Measurements from ENCODE around the gene TTC28.
"Not testable (repeated sequence)": the region's sequence is repeated elsewhere in the genome, so short reads cannot be mapped to it uniquely, and the experiment has no call there.

TTC28 gene

DNA sequence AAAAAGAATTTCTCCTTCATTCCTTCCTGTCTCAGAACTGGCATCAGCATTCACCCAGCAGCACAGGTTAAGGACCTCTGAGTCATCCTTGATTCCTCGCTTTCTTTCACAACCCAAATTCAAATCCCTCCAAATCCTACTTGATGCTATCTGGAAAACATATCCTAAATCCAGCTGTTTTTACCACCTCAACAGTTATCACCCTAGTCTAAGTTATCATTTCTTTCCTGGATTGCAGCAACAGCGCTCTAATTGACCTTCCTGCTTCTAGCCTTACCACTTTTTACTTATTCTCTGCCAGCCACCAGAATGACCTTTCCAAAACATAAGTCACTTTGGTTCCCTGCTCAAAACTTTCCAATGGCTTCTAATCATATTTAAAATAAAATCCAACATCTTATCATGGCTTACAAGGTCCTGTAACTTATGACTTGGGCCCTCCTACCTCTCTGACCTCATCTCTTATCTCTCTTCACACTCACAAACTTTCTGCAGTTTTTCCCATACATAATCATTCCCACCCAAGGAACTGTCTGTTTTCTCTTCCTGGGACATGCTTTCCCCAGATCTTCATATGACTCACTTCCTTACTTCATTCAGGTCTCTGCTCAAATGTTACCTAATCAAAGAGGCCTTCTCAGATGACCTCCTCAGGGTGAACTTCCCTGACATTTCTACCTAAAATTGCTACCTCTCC, 119.4 kb downstream of the TTC28 start:
- DNase-seq (ENCODE audit: low read depth): peak; percentile 11

DNA sequence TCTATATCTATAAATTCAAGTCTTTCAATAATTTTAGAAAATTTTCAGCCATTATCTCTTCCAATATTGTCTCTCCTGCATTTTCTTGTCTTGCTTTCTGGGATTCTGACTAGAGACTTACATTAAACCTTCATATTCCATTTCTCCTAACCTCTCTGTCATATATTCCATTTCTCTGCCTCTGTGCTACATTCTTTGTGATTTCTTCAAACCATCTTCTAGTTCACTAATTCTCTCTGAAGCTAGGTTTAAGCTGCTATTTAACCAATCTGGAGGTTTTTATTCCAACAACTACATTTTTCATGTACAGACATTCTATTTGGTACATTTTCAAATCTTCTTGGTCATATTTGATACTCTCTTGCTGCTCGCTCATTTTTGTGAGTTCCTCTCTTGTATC, 122.5 kb downstream of the TTC28 start:
- DNase-seq (ENCODE audit: low read depth): no peak

DNA sequence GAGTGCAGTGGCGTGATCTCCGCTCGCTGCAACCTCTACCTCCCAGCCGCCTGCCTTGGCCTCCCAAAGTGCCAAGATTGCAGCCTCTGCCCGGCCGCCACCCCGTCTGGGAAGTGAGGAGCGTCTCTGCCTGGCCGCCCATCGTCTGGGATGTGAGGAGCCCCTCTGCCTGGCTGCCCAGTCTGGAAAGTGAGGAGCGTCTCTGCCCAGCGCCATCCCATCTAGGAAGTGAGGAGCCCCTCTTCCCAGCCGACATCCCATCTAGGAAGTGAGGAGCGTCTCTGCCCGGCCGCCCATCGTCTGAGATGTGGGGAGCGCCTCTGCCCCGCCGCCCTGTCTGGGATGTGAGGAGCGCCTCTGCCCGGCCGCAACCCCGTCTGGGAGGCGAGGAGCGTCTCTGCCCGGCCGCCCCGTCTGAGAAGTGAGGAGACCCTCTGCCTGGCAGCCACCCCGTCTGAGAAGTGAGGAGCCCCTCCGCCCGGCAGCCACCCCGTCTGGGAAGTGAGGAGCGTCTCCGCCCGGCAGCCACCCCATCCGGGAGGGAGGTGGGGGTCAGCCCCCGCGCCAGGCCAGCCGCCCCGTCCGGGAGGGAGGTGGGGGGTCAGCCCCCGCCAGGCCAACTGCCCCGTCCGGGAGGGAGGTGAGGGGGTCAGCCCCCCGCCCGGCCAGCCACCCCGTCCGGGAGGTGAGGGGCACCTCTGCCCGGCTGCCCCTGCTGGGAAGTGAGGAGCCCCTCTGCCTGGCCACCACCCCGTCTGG, 126.4 kb downstream of the TTC28 start:
- DNase-seq (ENCODE audit: low read depth): not testable (repeated sequence)

DNA sequence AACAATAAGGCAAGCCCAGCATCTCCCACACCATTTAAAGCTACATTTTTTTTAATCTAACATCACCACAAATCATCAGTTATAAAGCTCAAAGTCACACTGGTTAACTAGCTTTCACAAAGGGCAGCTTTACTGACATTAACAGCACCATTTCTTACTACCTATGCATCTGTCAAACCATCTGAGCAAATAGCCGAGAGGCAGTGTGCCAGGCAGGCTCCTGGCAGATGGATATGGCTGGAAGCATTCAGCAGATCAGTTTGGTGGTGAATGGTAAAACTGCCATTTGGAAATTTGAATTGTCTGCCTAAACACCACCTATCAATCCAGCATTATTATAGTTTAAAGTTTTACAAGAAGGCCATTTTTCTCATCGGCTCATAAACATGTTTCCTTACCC, 131.2 kb downstream of the TTC28 start:
- no peak for DNase-seq (ENCODE audit: low read depth)

DNA sequence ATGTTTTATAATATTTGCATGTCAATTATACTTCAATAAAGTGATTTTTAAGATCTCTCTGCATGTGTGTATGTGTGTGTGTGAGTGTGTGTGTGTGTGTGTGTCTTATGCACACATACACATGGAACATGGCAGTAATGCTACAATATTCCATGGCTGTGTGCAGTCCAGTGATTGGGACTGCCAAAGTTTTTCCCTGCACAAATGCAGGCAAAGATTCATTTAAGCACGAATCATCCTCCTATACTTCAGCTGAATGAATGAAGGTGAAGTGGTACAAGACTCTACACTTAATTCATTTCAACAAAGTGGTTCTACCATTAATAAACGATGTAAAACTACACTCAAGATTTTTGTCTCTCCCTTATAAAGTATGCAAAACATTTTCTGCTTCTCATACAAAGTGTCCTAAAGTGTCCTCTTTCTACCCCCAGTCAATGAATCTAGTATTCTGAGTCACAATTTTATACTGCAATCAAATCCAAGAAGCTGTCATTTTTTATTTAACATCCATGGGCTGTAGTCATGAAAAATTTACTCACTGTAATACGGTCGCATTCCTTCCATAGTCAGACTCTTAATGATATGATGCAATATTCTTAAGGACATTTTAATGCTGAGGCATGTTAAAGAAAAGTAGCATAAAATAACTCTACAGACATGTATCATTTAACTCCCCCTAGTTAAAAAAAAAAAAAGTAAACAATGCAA, 132.4 kb downstream of the TTC28 start:
- DNase-seq (ENCODE audit: low read depth): peak; percentile 73

DNA sequence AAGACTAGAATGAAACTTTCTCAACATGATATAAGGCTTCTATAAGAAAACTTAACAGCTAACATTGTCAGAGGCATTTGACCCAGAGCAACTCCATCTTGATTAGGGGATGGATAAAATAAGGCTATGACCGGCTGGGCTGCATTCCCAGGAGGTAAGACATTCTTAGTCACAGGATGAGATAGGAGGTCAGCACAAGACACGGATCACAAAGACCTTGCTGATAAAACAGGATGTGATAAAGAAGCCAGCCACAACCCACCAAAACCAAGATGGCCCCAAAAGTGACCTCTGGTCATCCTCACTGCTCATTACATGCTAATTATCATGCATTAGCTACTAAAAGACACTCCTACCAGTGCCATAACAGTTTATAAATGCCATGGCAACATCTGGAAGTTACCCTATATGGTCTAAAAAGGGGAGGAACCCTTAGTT, 135.2 kb downstream of the TTC28 start:
- DNase-seq (ENCODE audit: low read depth): no peak

DNA sequence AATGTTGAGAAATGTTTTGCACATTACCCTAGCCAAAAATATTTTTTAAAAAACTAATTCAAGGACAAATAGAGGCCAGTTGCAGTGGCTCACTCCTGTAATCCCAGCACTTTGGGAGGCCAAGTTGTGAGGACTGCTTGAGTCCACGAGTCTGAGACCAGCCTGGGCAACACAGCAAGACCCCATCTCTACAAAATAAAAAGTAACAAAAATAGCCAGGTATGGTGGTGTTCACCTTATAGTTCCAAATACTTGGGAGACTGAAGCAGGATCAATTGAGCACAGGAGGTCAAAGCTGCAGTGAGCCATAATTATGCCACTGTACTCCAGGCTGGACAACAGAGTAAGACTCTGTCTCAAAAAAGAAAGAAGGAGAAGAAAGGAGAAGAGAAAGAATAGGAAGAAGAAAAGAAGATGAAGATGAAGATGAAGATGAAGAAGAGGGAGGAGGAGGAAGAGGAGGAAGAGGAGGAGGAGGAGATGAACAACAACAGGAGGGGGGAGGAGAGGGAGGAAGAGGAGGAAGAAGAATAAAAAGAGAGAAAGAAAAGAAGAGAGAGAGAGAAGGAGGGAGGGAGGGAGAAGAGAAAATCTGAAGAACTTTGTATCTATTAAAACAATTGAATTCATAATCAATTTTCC, 136.5 kb downstream of the TTC28 start:
- DNase-seq (ENCODE audit: low read depth): no peak

DNA sequence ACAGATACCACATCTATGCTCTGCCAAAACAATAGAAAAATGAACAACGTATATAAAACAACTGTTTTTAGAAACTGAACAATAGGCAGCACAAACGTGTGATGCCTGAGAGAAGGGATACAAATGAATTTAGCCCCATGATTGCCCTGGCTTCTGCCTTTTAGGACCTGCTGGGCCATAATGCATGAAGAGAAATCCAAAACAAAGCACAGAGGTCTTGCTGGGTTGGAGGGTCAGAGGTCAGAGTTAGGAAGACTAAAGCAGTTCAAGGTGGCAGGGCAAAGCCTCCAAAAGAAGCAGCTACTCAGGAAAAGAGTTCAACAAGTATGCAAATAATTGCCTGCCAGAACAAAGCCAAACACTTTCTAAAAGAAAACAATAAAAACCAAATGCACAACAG, 138.5 kb downstream of the TTC28 start:
- no peak for DNase-seq (ENCODE audit: low read depth)

DNA sequence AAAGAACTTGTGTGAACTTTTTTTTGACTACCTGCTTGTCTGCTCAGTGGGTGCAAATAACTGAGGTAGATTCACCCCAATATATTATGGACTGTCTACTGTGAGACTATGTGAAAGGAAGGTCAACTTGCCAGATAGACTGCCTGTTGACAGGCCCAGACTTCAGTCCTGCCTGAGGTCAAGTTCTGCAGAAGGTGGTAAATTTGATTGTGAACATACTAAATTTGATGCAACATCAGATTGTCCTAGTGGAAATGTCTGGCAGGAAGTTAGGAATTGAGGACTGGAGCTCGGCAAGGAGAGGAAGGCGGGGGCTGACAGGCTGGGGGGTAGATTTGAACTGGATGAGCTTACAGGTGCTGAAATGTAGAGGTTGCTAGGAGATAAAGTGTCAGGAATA, 140.7 kb downstream of the TTC28 start:
- DNase-seq (ENCODE audit: low read depth): no peak

DNA sequence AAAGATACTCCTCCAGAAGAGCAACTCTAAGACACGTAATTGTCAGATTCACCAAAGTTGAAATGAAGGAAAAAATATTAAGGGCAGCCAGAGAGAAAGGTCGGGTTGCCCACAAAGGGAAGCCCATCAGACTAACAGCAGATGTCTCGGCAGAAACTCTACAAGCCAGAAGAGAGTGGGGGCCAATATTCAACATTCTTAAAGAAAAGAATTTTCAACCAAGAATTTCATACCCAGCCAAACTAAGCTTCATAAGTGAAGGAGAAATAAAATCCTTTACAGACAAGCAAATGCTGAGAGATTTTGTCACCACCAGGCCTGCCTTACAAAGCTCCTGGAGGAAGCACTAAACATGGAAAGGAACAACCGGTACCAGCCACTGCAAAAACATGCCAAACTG, 149.1 kb downstream of the TTC28 start:
- DNase-seq (ENCODE audit: low read depth): not testable (repeated sequence)

DNA sequence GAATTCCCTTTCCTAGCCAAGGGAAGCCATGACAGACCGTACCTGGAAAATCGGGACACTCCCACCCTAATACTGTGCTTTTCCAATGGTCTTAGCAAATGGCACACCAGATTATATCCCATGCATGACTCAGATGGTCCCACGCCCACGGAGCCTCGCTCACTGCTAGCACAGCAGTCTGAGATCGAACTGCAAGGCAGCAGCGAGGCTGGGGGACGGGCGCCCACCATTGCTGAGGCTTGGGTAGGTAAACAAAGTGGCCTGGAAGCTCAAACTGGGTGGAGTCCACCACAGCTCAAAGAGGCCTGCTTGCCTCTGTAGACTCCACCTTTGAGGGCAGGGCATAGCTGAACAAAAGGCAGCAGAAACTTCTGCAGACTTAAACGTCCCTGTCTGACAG, 150.5 kb downstream of the TTC28 start:
- not testable (repeated sequence) for DNase-seq (ENCODE audit: low read depth)

DNA sequence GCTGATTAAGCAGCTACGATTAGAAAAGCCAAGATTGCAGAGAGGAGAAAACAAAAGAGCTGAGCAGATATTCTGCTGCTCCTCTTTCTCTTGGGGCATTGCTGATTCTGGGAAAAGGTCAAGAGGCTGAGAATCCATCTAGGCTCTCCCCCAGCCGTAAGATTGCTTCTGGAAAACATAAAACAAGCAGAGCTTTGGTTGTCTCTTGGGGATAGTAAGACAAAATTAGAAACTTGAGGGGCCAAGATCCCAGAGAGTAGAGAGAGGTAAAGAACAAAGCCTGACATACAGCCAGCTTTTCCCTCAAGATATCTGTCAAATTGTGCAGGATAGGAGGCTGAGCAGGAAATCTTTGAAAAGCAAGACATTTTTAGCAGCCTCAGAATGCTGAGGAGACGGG, 158.2 kb downstream of the TTC28 start:
- DNase-seq (ENCODE audit: low read depth): no peak

DNA sequence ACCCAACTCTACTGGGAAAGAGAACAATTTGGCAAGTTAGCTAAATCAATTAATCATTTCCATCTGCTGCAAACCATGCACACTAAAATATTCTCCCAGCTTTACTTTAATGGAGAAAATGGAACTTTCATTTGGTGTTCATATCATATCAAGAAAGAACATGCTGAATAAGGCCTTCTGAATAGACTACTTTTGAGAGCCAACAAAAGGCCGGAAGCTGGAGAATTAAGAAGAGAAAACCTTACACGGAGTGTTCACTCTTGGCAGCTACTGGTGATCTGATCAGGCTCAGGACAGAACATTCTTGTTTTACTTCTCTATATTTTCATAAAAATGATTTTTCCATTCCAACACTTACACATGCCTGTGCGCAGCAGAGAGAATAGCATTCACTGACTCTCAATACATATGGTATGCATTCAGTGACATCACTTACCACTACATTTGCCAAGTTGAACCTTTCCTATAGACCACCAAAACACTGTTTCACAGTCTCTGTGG, 165.3 kb downstream of the TTC28 start:
- peak; percentile 5 for DNase-seq (ENCODE audit: low read depth)

DNA sequence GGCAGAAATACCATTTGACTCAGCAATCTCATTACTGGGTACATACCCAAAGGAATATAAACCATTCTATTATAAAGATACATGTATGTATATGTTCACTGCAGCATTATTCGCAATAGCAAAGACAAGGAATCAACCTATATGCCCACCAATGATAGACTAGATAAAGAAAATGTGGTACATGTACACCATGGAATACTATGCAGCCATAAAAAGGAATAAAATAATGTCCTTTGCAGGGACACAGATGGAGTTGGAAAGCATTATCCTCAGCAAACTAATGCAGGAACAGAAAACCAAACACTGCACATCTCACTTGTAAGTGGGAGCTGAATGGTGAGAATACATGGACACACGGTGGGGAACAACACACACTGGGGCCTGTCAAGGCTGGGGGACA, 167.3 kb downstream of the TTC28 start:
- not testable (repeated sequence) for DNase-seq (ENCODE audit: low read depth)

DNA sequence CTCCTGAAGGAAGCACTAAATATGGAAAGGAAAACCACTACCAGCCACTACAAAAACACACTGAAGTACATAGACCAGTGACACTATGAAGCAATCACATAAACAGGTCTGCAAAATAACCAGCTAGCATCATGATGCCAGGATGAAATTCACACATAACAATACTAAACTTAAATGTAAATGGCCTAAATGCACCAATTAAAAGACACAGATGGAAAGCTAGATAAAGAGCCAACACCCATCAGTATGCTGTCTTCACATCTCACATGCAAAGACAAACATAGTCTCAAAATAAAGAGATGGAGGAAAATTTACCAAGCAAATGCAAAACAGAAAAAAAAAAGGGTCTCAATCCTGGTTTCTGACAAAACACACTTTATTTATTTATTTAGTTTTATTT, 171.7 kb downstream of the TTC28 start:
- no peak for DNase-seq (ENCODE audit: low read depth)

DNA sequence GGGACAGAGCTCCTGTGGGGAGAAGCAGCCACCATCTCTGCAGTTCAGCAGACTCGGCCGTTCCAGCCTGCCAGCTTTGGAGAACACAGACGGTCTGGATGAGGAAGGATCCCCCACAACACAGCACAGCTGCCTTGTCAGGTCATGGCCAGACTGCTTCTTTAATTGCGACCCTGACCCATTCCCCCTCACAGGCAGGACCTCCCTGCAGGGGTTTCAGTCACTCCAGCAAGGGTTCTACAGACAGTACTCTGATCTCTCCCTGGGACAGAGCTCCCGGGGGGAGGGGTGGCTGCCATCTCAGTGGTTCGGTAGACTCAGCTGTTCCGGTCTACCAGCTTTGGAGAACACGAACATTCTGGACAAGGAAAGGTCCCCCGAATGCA, 173.5 kb downstream of the TTC28 start:
- no peak for DNase-seq (ENCODE audit: low read depth)

DNA sequence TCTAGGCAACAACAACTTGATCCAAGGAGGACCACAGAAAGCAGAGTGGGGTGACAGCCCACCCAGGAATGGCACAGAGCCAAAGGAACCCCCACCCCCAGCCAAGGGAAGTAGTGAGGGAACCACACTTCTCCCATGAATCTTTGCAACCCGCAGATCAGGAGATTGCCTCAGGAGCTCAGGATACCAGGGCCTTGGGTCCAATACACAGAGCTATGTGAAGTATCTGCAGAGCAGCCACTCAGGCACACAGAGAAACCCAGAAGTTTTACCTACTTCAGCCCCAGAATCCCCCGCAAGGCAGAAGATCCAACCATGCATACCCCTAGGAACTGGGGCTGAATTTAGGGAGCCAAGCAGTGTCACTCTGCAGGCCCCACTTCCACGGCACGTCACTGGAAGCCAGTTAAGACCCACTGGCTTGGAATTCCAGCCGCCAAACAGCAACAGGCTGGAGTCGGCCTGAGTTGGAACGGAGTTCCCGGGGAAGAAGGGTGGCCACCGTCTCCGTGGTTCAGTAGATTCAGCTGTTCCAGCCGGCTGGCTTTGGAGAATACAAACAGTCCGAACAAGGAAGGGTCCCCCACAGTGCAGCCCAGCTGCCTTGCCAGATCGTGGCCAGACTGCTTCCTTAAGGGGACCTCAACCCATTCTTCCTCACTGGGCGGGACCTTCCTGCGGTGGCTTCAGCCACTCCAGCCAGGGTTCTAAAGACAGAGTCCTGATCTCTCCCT, 174.1 kb downstream of the TTC28 start:
- no peak for DNase-seq (ENCODE audit: low read depth)

DNA sequence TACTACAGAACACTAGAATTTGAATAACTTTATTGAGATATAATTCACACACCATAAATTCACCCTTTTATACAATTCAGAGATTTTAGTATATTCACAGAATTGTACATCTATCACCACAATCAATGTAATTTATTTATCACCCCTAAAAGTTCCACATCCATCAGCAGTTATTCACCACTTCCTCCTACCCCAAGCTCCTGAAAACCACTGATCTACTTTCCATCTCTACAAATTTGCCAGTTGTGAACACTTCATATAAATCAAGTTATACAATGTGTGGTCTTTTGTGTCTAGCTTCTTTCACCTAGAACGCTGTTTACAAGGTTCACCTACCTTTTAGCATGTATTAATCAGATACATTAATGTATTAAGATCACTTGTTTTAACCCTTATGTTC, 179.6 kb downstream of the TTC28 start:
- DNase-seq (ENCODE audit: low read depth): no peak

DNA sequence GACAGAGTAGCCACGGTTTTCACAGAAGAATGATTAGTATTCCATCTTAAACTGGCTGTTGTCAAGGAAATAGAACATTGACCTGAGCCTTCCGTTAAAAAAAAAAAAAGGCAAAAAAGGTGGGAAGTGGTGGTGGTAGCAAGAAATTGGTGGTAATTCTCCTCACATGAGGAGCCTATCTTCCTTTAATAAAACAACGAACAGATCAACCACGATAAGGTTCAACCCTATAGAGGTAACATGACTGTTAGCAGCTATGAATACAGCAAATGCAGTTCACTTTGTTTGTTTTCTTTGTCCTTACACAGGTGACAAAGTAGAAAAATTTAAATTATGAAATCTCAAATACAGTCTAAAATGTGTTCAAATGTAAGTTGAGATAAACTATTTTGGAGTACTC, 181.6 kb downstream of the TTC28 start:
- no peak for DNase-seq (ENCODE audit: low read depth)

DNA sequence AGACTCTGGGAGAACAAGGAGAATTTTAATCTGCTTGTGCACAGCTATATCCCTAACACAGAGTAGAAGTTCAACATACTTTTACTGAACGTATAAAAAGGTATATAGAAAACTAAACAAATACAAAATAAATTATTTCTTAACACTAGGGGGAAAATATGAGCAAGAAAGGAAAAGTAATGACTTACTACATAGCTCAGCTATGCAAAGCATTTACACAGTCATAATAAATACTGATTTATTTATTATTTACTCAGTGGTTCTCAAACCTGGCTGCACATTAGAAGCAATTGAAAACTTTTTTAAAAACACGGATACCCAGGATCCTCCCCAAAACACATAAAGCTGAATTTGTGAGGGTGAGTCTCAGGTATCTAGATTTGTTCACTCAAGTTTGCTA, 182.5 kb downstream of the TTC28 start:
- no peak for DNase-seq (ENCODE audit: low read depth)

DNA sequence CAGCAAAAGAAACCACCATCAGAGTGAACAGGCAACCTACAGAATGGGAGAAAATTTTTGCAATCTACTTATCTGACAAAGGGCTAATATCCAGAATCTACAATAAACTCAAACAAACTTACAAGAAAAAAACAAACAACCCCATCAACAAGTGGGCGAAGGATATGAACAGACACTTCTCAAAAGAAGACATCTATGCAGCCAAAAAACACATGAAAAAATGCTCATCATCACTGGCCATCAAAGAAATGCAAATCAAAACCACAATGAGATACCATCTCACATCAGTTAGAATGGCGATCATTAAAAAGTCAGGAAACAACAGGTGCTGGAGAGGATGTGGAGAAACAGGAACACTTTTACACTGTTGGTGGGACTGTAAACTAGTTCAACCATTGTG, 188.4 kb downstream of the TTC28 start:
- DNase-seq (ENCODE audit: low read depth): not testable (repeated sequence)

DNA sequence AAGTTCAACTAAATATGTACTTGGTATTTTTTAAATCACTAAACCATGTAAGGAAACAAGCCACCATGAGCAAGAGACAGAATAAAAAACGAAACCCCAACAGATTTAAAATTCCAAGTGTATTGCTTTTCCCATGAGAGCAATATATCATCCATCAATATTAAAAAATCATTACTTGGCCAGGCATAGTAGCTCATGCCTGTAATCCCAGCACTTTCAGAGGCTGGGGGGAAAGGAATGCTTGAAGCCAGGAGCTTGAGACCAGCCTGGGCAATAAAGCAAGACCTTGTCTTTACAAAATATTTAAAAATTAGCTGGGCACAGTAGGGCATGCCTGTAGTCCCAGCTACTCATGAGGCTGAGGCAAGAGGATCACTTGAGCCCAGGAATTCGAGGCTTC, 190.8 kb downstream of the TTC28 start:
- DNase-seq (ENCODE audit: low read depth): no peak

Measured in fibroblast of gingiva (primary cell).